Mucosa of descending colon (tissue), 3 donors: ENCODE results near the gene RUNX1. TPM values are rescaled to one million over a fixed set of nuclear protein-coding genes. Genes with fewer than 3 reads are reported as not detected.

ENCODE experiments used
- ATAC-seq: fragments of 200-7000 bp; cut with Tn5 transposase; one replicate; pipeline ENCODE4 v1.9.1; 2020; ENCODE audit warnings: mild to moderate bottlenecking, moderate library complexity
- DNase-seq, 3 donors: peaks; one replicate each; pipeline ENCODE4 v3.0.0-alpha.2; 2020
- H3K36me3 ChIP-seq: fragments of 200-600 bp; one replicate; pipeline ENCODE4 v1.8.0; 2021; ENCODE audit warnings: low read depth, mild to moderate bottlenecking
- H3K4me1 ChIP-seq: fragments of 200-600 bp; one replicate; pipeline ENCODE4 v1.8.0; 2021; ENCODE audit warnings: low read depth, mild to moderate bottlenecking
- H3K4me3 ChIP-seq: fragments of 200-600 bp; one replicate; pipeline ENCODE4 v1.8.0; 2021; ENCODE audit warnings: mild to moderate bottlenecking
- H3K9me3 ChIP-seq: fragments of 200-600 bp; one replicate; pipeline ENCODE4 v1.8.0; 2021; ENCODE audit warnings: mild to moderate bottlenecking
- intact Hi-C, 2 donors: fragments of 100-400 bp; cut with DNase I in 1 of 2; cut with micrococcal nuclease in 1 of 2; formaldehyde crosslinking; loops; one replicate each; pipeline versions ENCODE4 v1.11.0 to v1.11.1; 2022; cut with DNase I, micrococcal nuclease
- total RNA-seq, 3 donors: library from RNA; stranded (reverse); fragmentation: NEBNext Ultra II Directional in 2 of 3; extraction: Animal tissue kit (Norgen Biotek cat#: 25700) in 2 of 3; gene quantifications; one replicate each; pipeline versions ENCODE4 v1.2.1 to v1.2.4, GENCODE V29; 2021 to 2023
- TF ChIP-seq, protein P1 (sequence below): fragments of 200-600 bp; IDR thresholded peaks from one replicate; pipeline ENCODE4 v1.8.0; 2022; ENCODE audit warnings: antibody characterized with exemption, mild to moderate bottlenecking
- donor health status: DM: no; HTN: no; CAD: no; lungs with moderate emphysema.
- donor health status: DM: no; HTN: no; CAD: no.
- donor health status: DM: no; HTN: yes; CAD: no.

The RUNX1 gene
- total RNA-seq, 3 donors from 2014 or later, result 16.5 to 29.4 (median 24.0) TPM

DNA sequence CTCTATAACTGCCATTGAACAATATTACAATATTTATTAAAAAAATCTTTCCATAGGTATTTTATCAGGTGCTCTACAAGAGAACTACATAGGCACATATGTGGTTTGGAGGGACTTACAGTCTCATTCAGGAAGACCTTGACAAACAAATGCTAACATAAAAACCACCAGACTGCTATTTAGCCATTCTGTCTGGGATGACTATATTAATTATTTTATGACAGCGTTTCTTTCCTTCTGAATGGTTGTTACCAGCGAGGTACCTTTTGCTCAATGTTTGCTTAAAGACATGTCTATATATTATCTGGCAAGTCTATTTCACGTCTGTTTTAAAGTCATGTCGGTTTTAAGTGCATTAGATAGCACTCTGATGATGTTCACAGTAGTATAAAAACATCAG is 69.7 kb downstream of the RUNX1 start:
- TF ChIP-seq, protein P1, sequence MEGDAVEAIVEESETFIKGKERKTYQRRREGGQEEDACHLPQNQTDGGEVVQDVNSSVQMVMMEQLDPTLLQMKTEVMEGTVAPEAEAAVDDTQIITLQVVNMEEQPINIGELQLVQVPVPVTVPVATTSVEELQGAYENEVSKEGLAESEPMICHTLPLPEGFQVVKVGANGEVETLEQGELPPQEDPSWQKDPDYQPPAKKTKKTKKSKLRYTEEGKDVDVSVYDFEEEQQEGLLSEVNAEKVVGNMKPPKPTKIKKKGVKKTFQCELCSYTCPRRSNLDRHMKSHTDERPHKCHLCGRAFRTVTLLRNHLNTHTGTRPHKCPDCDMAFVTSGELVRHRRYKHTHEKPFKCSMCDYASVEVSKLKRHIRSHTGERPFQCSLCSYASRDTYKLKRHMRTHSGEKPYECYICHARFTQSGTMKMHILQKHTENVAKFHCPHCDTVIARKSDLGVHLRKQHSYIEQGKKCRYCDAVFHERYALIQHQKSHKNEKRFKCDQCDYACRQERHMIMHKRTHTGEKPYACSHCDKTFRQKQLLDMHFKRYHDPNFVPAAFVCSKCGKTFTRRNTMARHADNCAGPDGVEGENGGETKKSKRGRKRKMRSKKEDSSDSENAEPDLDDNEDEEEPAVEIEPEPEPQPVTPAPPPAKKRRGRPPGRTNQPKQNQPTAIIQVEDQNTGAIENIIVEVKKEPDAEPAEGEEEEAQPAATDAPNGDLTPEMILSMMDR, result no peak
- no peak for DNase-seq

DNA sequence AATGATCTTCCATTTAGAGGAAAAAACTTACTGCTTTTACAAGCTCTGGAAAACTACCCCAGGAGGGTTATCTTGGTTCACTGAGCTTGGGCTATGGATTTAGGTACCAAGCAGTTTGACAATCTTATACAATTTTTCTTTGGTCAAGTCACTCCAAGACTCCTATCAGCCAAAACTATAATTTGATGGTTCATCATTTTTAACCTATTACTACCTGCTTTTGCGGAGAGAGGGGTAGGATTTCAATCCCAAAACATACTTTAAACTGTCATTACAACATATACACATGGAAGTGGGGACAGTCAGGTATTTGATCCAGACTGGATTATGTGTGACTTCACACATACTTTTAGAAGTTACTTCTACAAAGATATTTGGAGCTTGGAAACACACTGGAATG is 71.8 kb downstream of the RUNX1 start:
- DNase-seq (no peak), ATAC-seq (no peak)
- Histone ChIP-seq H3K9me3 (no peaks in the 10 kb centered on the region), H3K4me3 (no peak overlapping the region), H3K4me1 (peaks cover 6% of the 10 kb centered on the region), H3K36me3 (no peaks in the 10 kb centered on the region)
- intact Hi-C loops, result no loop called here
- TF ChIP-seq, protein P1, result no peak

More for the DNA sequence above, 69.7 kb downstream of the RUNX1 start:
- Histone ChIP-seq H3K36me3 (no peaks in the 10 kb centered on the region), H3K9me3 (no peaks in the 10 kb centered on the region), H3K4me1 (peaks cover 6% of the 10 kb centered on the region), H3K4me3 (no peak overlapping the region)
- intact Hi-C loops, result no loop called here
- ATAC-seq, result peak; percentile 40

DNA sequence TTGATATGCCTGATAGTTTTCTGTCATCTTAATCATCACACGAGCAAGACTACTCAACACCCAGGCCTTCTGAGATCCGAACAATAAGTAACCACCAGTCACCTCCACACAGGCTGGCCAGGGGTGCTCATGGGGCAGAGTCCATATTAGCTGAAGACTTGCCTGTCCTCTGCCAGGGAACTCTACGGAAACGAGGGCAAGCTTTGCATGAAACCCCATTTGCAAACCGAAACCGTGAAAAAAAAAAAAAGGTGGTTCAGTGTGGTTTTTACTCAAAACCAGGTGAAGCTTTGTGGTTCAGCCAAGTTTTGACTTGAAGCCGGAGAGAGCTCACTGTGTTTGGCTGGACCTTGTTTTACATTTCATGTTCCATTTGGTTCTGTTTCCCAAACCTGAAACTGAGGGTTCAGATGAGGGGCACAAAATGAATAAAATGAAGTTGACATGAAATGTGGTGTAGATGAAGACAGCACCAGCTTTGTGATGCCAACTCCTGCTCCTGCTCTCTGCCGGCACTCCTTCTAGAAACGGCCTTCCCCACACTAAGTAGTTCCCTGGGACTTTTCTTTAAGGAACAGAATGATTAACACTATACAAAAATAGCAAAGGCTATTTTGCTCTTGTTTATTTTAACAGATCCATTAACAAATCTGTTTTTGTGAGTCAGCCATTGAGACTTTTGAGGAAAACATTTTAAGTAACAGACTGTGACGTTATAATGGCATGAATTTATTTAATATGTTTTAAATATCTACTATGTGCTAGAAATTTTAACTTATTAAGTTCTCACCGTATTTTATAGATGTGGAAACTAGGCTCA is 74.7 kb downstream of the RUNX1 start:
- Histone ChIP-seq H3K9me3 (no peaks in the 10 kb centered on the region), H3K4me3 (no peak overlapping the region), H3K36me3 (no peaks in the 10 kb centered on the region), H3K4me1 (peaks cover under 1% of the 10 kb centered on the region)
- intact Hi-C loops, result no loop called here
- ATAC-seq (peak; percentile 44), DNase-seq (no peak)
- TF ChIP-seq, protein P1, result no peak

DNA sequence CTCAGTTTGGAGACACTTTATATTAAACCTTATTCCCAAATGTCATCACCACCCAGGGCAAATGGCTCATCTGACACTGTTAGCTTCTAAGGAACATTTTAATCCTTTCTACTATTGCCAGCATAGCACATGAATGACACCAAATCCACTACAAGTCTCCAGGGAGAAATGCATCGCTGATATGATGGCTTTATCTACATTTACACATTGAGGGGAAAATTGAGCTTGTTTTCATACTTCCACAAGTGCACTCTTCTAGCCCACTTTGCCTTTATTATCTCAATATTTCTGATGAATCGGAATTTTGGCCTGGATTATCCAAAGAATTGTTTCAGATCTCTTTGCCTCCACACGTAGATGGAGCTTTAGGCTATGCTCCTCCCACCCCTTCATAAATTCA is 75.4 kb downstream of the RUNX1 start:
- intact Hi-C loops, result no loop called here
- H3K4me1 ChIP-seq, result no peaks in the 10 kb centered on the region
- ATAC-seq, result no peak

DNA sequence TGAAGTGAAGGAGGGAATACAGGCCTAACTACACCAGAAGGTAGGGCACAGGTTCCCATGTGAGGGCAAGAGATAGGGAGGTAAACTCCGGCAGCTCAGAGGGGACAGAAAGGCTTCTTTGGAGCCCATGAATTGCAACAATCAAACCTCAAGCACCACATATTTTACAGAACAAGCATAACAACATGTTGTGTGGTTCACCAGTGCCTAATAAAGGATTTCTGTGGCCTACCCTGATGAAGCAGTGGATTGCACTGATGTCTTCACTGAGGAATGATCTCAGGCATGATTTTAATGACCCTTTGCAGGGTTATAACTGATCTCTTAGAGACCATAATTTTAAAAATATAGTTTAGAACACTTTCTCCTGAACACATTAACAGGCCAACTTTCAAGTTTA is 77.4 kb downstream of the RUNX1 start:
- intact Hi-C loops, result no loop called here
- Histone ChIP-seq H3K36me3 (no peaks in the 10 kb centered on the region), H3K9me3 (no peaks in the 10 kb centered on the region), H3K4me3 (no peak overlapping the region), H3K4me1 (no peaks in the 10 kb centered on the region)
- DNase-seq (no peak), ATAC-seq (no peak)
- TF ChIP-seq, protein P1, result no peak

More for the DNA sequence above, 75.4 kb downstream of the RUNX1 start:
- no peak for DNase-seq
- H3K4me3 ChIP-seq, result no peak overlapping the region
- TF ChIP-seq, protein P1, result no peak
- no peaks in the 10 kb centered on the region for H3K36me3 ChIP-seq
- no peaks in the 10 kb centered on the region for H3K9me3 ChIP-seq
